ENCODE data around the gene TMEM150C. TPM values are rescaled to one million over a fixed set of nuclear protein-coding genes. Genes with fewer than 3 reads are reported as not detected.

The TMEM150C gene
- total and polyA plus RNA-seq, 2 of the 4 experiments (the other 2 are of a cell fraction) = 0.10 to 0.36 TPM

- CTCF ChIA-PET = no interaction called here
- Histone ChIP-seq H3K27me3 (ENCODE audit: control insufficient read depth, insufficient read depth, low read length) (peaks cover 19% of the 10 kb centered on the region), H3K4ac (ENCODE audit: low read depth, low read length) (no peak overlapping the region), H3K4me2 (ENCODE audit: low read depth, low read length) (no peak overlapping the region), H4K5ac (ENCODE audit: low read depth, low read length) (no peak overlapping the region), H2BK5ac (ENCODE audit: low read depth, low read length, poor library complexity, severe bottlenecking) (no peak overlapping the region), H3K9me1 (ENCODE audit: insufficient read depth, low read length) (no peaks in the 10 kb centered on the region), H3K79me1 (ENCODE audit: low read depth in 1 of 2, low read length in 2 of 2) (no peaks in the 10 kb centered on the region), H2AFZ (replicated peaks; ENCODE audit: low read length, poor library complexity) (no peak overlapping the region), H3K9me3 (ENCODE audit: control insufficient read depth, insufficient read depth, low read length) (no peaks in the 10 kb centered on the region), H2AK9ac (replicated peaks; ENCODE audit: low read depth, low read length, poor library complexity) (no peak overlapping the region), H2BK20ac (ENCODE audit: low read depth, low read length) (no peak overlapping the region), H4K8ac (ENCODE audit: low read depth in 2 of 2, low read length in 2 of 2) (no peak overlapping the region), H3K27ac (ENCODE audit: insufficient read depth, low read length) (no peak overlapping the region), H3K4me1 (ENCODE audit: control insufficient read depth, insufficient read depth, low read length) (no peaks in the 10 kb centered on the region), H3K14ac (replicated peaks; ENCODE audit: low read depth, low read length) (no peak overlapping the region), H2AK5ac (ENCODE audit: low read depth, low read length) (no peak overlapping the region), H3K4me3 (ENCODE audit: insufficient read depth, low read depth, low read length) (no peak overlapping the region), H3K36me3 (ENCODE audit: control insufficient read depth, insufficient read depth, low read length) (no peaks in the 10 kb centered on the region), H3K23ac (ENCODE audit: low read depth, low read length) (no peak overlapping the region), H3K9ac (ENCODE audit: low read depth, low read length) (no peak overlapping the region), H3K56ac (ENCODE audit: extremely low read depth, insufficient read depth, low read length) (no peak overlapping the region), H3K18ac (ENCODE audit: low read depth, low read length) (no peak overlapping the region), H4K91ac (ENCODE audit: insufficient read depth, low read depth, low read length) (no peak overlapping the region), H2BK15ac (ENCODE audit: low read depth, low read length) (no peak overlapping the region), H4K20me1 (ENCODE audit: insufficient read depth, low read length) (no peaks in the 10 kb centered on the region), H2BK120ac (ENCODE audit: low read depth, low read length) (no peak overlapping the region)
- POLR2A ChIA-PET (ENCODE audit: unreplicated experiment) = no interaction called here
- no peak for DNase-seq
- dilution Hi-C loops (cut with HindIII; ENCODE audit: low sequenced_read_pairs, unreplicated experiment) = no loop called here
- intact Hi-C loops (cut with micrococcal nuclease) = no loop called here
- TF ChIP-seq FOS (IDR thresholded peaks at IDR 0.05; ENCODE audit: low read depth, low read length) (no peak), MAFK (IDR thresholded peaks at IDR 0.05; ENCODE audit: low read depth, low read length) (no peak), BHLHE40 (IDR thresholded peaks at IDR 0.05; ENCODE audit: low read depth, low read length) (no peak), RAD21 (IDR thresholded peaks at IDR 0.05; ENCODE audit: low read length) (no peak), SMC3 (IDR thresholded peaks at IDR 0.05; ENCODE audit: low read depth, low read length) (no peak), USF2 (IDR thresholded peaks at IDR 0.05; ENCODE audit: low read depth, low read length) (no peak), NFE2L2 (IDR thresholded peaks at IDR 0.05; ENCODE audit: low read depth, low read length) (no peak), CHD1 (IDR thresholded peaks at IDR 0.05; ENCODE audit: low read depth, low read length) (no peak), CEBPB (IDR thresholded peaks at IDR 0.05; ENCODE audit: low read depth, low read length) (no peak), ELK1 (IDR thresholded peaks at IDR 0.05; ENCODE audit: borderline replicate concordance, low read depth, low read length) (no peak), RFX5 (IDR thresholded peaks at IDR 0.05; ENCODE audit: low read depth, low read length) (no peak)
- in situ Hi-C loops (cut with MboI; ENCODE audit: low sequenced_read_pairs) = no loop called here
- ATAC-seq (ENCODE audit: low read depth) = no peak
- BruUV-seq (replicated peaks) = no TSS peak
- WGBS, 2 experiments (ENCODE audit: extremely low coverage in 2 of 2, insufficient read length in 1 of 2) = no CpG with 5 or more reads among the region's 2 CpGs
Observed at GRCh38 chr4:82610041-82610440, 48.3 kb upstream of the TMEM150C start.
